CD14-positive monocyte (primary cell): ENCODE data around the gene ASIC2. TPM values are rescaled to one million over a fixed set of nuclear protein-coding genes. Genes with fewer than 3 reads are reported as not detected.

Experiments used
- DNase-seq, 3 donors: peaks; one replicate each; pipeline ENCODE4 v3.0.0-alpha.2; 2011 to 2022
- H2AFZ ChIP-seq: 2 replicates; pipeline ENCODE4 v1.6.0; 2012; ENCODE audit warnings: mild to moderate bottlenecking, low read depth, low read length, inconsistent platforms; ENCODE audit not compliant: insufficient read depth, poor library complexity, severe bottlenecking
- H3K27ac ChIP-seq, 2 donors: 1 replicate in 1 of 2; 2 replicates in 1 of 2; pipeline ENCODE4 v1.5.1; 2012 to 2013; ENCODE audit warnings: low read length in 2 of 2, control low read depth in 1 of 2, inconsistent platforms in 1 of 2, low read depth in 1 of 2, mild to moderate bottlenecking in 1 of 2
- H3K27me3 ChIP-seq, 2 donors: one replicate each; pipeline versions ENCODE4 v1.6.0 to v1.6.1; 2011 to 2013; ENCODE audit warnings: low read length in 2 of 2; ENCODE audit not compliant: control insufficient read depth in 2 of 2, insufficient read depth in 2 of 2
- H3K36me3 ChIP-seq, 2 donors: replicated peaks in 1 of 2; 1 replicate in 1 of 2; 2 replicates in 1 of 2; pipeline versions ENCODE4 v1.5.1 to v1.6.1; 2012 to 2013; ENCODE audit warnings: low read length in 2 of 2, control low read depth in 1 of 2, inconsistent platforms in 1 of 2, mild to moderate bottlenecking in 1 of 2; ENCODE audit not compliant: insufficient read depth in 2 of 2, control insufficient read depth in 1 of 2
- H3K4me1 ChIP-seq, 2 donors: 1 replicate in 1 of 2; 2 replicates in 1 of 2; pipeline versions ENCODE4 v1.5.1 to v1.6.1; 2012 to 2013; ENCODE audit warnings: low read length in 2 of 2, control low read depth in 1 of 2, inconsistent platforms in 1 of 2, mild to moderate bottlenecking in 1 of 2, moderate library complexity in 1 of 2; ENCODE audit not compliant: insufficient read depth in 2 of 2, control insufficient read depth in 1 of 2
- H3K4me2 ChIP-seq: replicated peaks from 2 replicates; pipeline ENCODE3; 2012; ENCODE audit warnings: low read length, moderate library complexity, mild to moderate bottlenecking; ENCODE audit not compliant: poor library complexity, severe bottlenecking; ENCODE audit errors: extremely low read depth
- H3K4me3 ChIP-seq, 3 experiments: fragments of 200-600 bp in 1 of 3; sonication (generic) in 1 of 3; replicated peaks in 1 of 3; 1 replicate in 2 of 3; 2 replicates in 1 of 3; pipeline ENCODE4 v1.5.1; 2011 to 2013; ENCODE audit warnings: low read length in 3 of 3, mild to moderate bottlenecking in 3 of 3, control low read depth in 2 of 3, low read depth in 2 of 3, inconsistent platforms in 1 of 3, moderate library complexity in 1 of 3
- H3K79me2 ChIP-seq: 2 replicates; pipeline ENCODE4 v1.6.0; 2012; ENCODE audit warnings: mild to moderate bottlenecking, control low read depth, inconsistent platforms, low read length, moderate library complexity; ENCODE audit not compliant: insufficient read depth
- H3K9ac ChIP-seq: 2 replicates; pipeline ENCODE4 v1.6.0; 2017; ENCODE audit warnings: low read length, mild to moderate bottlenecking; ENCODE audit not compliant: insufficient read depth, poor library complexity, severe bottlenecking
- H3K9me3 ChIP-seq, 2 donors: replicated peaks in 1 of 2; 1 replicate in 1 of 2; 2 replicates in 1 of 2; pipeline versions ENCODE4 v1.5.1 to v1.6.1; 2012 to 2013; ENCODE audit warnings: low read length in 2 of 2, control low read depth in 1 of 2; ENCODE audit not compliant: control insufficient read depth in 1 of 2, insufficient read depth in 1 of 2
- H4K20me1 ChIP-seq: 2 replicates; pipeline ENCODE4 v1.6.0; 2012; ENCODE audit warnings: mild to moderate bottlenecking, low read length, control low read depth, moderate library complexity; ENCODE audit not compliant: insufficient read depth
- H3K27ac Mint-ChIP-seq, 7 donors: one replicate each; pipeline ENCODE4 v1.8.0; 2020; ENCODE audit warnings: mild to moderate bottlenecking in 7 of 7, mixed read lengths in 7 of 7, moderate library complexity in 6 of 7, inconsistent platforms in 2 of 7
- H3K27me3 Mint-ChIP-seq, 3 donors: one replicate each; pipeline ENCODE4 v1.8.0; 2021 to 2022; ENCODE audit warnings: low read depth in 3 of 3, mild to moderate bottlenecking in 3 of 3, mixed read lengths in 3 of 3, moderate library complexity in 3 of 3, inconsistent platforms in 1 of 3
- H3K36me3 Mint-ChIP-seq, 2 donors: one replicate each; pipeline ENCODE4 v1.8.0; 2020; ENCODE audit warnings: mixed read lengths in 2 of 2, inconsistent platforms in 1 of 2, mild to moderate bottlenecking in 1 of 2
- H3K4me1 Mint-ChIP-seq: one replicate; pipeline ENCODE4 v1.8.0; 2020; ENCODE audit warnings: mild to moderate bottlenecking, mixed read lengths
- H3K4me3 Mint-ChIP-seq, 2 donors: one replicate each; pipeline ENCODE4 v1.8.0; 2020; ENCODE audit warnings: mild to moderate bottlenecking in 2 of 2, mixed read lengths in 2 of 2, moderate library complexity in 1 of 2
- H3K9me3 Mint-ChIP-seq, 7 donors: one replicate each; pipeline ENCODE4 v1.8.0; 2020 to 2022; ENCODE audit warnings: mixed read lengths in 7 of 7, mild to moderate bottlenecking in 6 of 7, moderate library complexity in 6 of 7, inconsistent platforms in 2 of 7
- CTCF ChIP-seq: fragments of 200-600 bp; IDR thresholded peaks from one replicate; pipeline ENCODE4 v1.8.0; 2022; ENCODE audit warnings: antibody characterized with exemption, mild to moderate bottlenecking
- WGBS: methylation state at CpG from one replicate; pipeline ENCODE4 v1.1.5; 2013; ENCODE audit warnings: missing lambda C conversion rate; ENCODE audit not compliant: insufficient coverage; 5-methylcytosine and 5-hydroxymethylcytosine counted together
- intact Hi-C, 2 donors: fragments of 100-400 bp; cut with micrococcal nuclease; formaldehyde crosslinking; loops; one replicate each; pipeline versions ENCODE4 v1.15.0 to v1.15.1; 2023
- polyA plus RNA-seq, 3 donors: library from polyadenylated mRNA; depleted of rRNA in 1 of 3; unstranded in 2 of 3; stranded (reverse) in 1 of 3; fragments of 300-500 nt in 2 of 3; fragments of >200 nt in 1 of 3; fragmentation: Illumina TruSeq in 2 of 3; gene quantifications; 1 replicate in 2 of 3; 2 replicates in 1 of 3; pipeline ENCODE4 v1.2.3, GENCODE V29; 2012 to 2021

ASIC2 gene
- polyA plus RNA-seq, 3 donors = not detected

- intact Hi-C loops = no loop called here
- TF ChIP-seq CTCF = no peak
- no peaks in the 10 kb centered on the region for H4K20me1 ChIP-seq
- H3K4me1 ChIP-seq = no peaks in the 10 kb centered on the region
- WGBS = 100% methylated on average over 1 of the region's 2 CpGs
- H3K9me3 ChIP-seq = no peaks in the 10 kb centered on the region
- H3K4me1 Mint-ChIP-seq = no peaks in the 10 kb centered on the region
- H3K27me3 Mint-ChIP-seq = peaks cover 2 to 4% (median 3%) of the 10 kb centered on the region in 3 donors
- H3K27ac Mint-ChIP-seq = no peak overlapping the region
- H2AFZ ChIP-seq = no peak overlapping the region
- H3K36me3 ChIP-seq = no peaks in the 10 kb centered on the region
- no peak overlapping the region for H3K4me2 ChIP-seq
- no peak overlapping the region for H3K9ac ChIP-seq
- H3K4me3 Mint-ChIP-seq = peak overlapping the region in 1 of 2 donors; percentile 23
- H3K27ac ChIP-seq = no peak overlapping the region
- no peak overlapping the region for H3K4me3 ChIP-seq
- H3K9me3 Mint-ChIP-seq = peaks cover 0 to 1% (median 0%) of the 10 kb centered on the region in 7 donors
- DNase-seq = no peak
- no peaks in the 10 kb centered on the region for H3K36me3 Mint-ChIP-seq
- no peaks in the 10 kb centered on the region for H3K27me3 ChIP-seq
- no peaks in the 10 kb centered on the region for H3K79me2 ChIP-seq
These were observed 96.2 kb downstream of the ASIC2 start for GRCh38 chr17:33196883-33197282.

GRCh38 chr17:33192951-33193911, 99.9 kb downstream of the ASIC2 start:
- DNase-seq = no peak
- no peaks in the 10 kb centered on the region for H3K9me3 ChIP-seq
- H4K20me1 ChIP-seq = no peaks in the 10 kb centered on the region
- H3K36me3 ChIP-seq = no peaks in the 10 kb centered on the region
- Mint-ChIP-seq H3K36me3 (no peaks in the 10 kb centered on the region), H3K4me1 (no peaks in the 10 kb centered on the region), H3K27ac (no peak overlapping the region), H3K27me3 (peaks cover 5 to 9% (median 5%) of the 10 kb centered on the region in 3 donors), H3K9me3 (peaks cover 0 to 1% (median 0%) of the 10 kb centered on the region in 7 donors), H3K4me3 (no peak overlapping the region)
- no peak overlapping the region for H3K27ac ChIP-seq
- H3K4me2 ChIP-seq = no peak overlapping the region
- H3K27me3 ChIP-seq = no peaks in the 10 kb centered on the region
- no peaks in the 10 kb centered on the region for H3K4me1 ChIP-seq
- H3K4me3 ChIP-seq = no peak overlapping the region
- no peak for TF ChIP-seq CTCF
- H3K9ac ChIP-seq = no peak overlapping the region
- no peaks in the 10 kb centered on the region for H3K79me2 ChIP-seq
- WGBS = 71% methylated on average over 6 of the region's 9 CpGs
- no peak overlapping the region for H2AFZ ChIP-seq
- intact Hi-C loops = no loop called here
